K562 (cell line): ENCODE measurements around the gene SLC13A1. TPM values are rescaled to one million over a fixed set of nuclear protein-coding genes. Genes with fewer than 3 reads are reported as not detected.

Experiments used
- ATAC-seq: fragments of 200-7000 bp; cut with Tn5 transposase; 3 replicates; pipeline ENCODE4 v1.9.1; 2020; ENCODE audit warnings: moderate library complexity
- BruUV-seq: library from RNA; stranded (reverse); fragments of 400-500 nt; replicated peaks from 2 replicates; lab custom pipeline; 2021; lab: Mats Ljungman, UMichigan
- CTCF ChIA-PET: fragments of 300-600 bp; formaldehyde crosslinking; extraction: SDS; loops from one replicate; lab custom pipeline; 2021; ENCODE audit warnings: low intra/inter-chr PET ratio; lab: Yijun Ruan, JAX
- POLR2A ChIA-PET: fragments of 300-600, 350-650 bp; sonication (Branson Sonifier 250); formaldehyde crosslinking; extraction: SDS; loops from one replicate; lab custom pipeline; 2021; ENCODE audit warnings: antibody characterized with exemption, inconsistent platforms; lab: Yijun Ruan, JAX
- DNase-seq, 4 experiments: peaks; one replicate each; pipeline versions ENCODE4 v3.0.0 to v3.0.0-alpha.2; 2011 to 2018; ENCODE audit warnings: low spot score in 3 of 4, mixed read lengths in 3 of 4; ENCODE audit errors: extremely low read depth in 1 of 4
- FAIRE-seq: peaks from 2 replicates; lab custom pipeline; 2011; peaks lifted over from hg19 to GRCh38; lab: Jason Lieb, UNC
- H2AFZ ChIP-seq: 2 replicates; pipeline ENCODE4 v1.6.0; 2011; ENCODE audit warnings: low read depth, low read length, control low read depth, inconsistent platforms
- H3K27ac ChIP-seq: fragments of 200-600 bp; 3 replicates; pipeline ENCODE4 v1.8.0; 2011; ENCODE audit warnings: low read depth, mild to moderate bottlenecking, control low read depth, inconsistent platforms, low read length, moderate library complexity, mixed read lengths; ENCODE audit errors: extremely low read depth
- H3K27me3 ChIP-seq, 2 experiments: fragments of 300-600 bp in 1 of 2; 2 replicates in 1 of 2; 3 replicates in 1 of 2; pipeline versions ENCODE4 v1.6.0 to v1.8.0; 2011; ENCODE audit warnings: inconsistent platforms in 2 of 2, low read length in 2 of 2, mild to moderate bottlenecking in 1 of 2, mixed read lengths in 1 of 2, moderate library complexity in 1 of 2; ENCODE audit not compliant: control insufficient read depth in 2 of 2, insufficient read depth in 2 of 2
- H3K36me3 ChIP-seq: fragments of 300-600 bp; 3 replicates; pipeline ENCODE4 v1.8.0; 2011; ENCODE audit warnings: mild to moderate bottlenecking, low read length, inconsistent platforms; ENCODE audit not compliant: control insufficient read depth, insufficient read depth
- H3K4me1 ChIP-seq, 2 experiments: fragments of 200-600 bp in 1 of 2; replicated peaks in 1 of 2; 2 replicates in 1 of 2; 3 replicates in 1 of 2; pipeline versions ENCODE4 v1.5.1 to v1.8.0; 2011; ENCODE audit warnings: inconsistent platforms in 2 of 2, low read length in 2 of 2, mild to moderate bottlenecking in 1 of 2, mixed read lengths in 1 of 2, moderate library complexity in 1 of 2; ENCODE audit not compliant: control insufficient read depth in 2 of 2, insufficient read depth in 2 of 2
- H3K4me2 ChIP-seq: 2 replicates; pipeline ENCODE4 v1.6.1; 2011; ENCODE audit warnings: low read length, control low read depth, inconsistent platforms, mixed read lengths; ENCODE audit not compliant: insufficient read depth
- H3K4me3 ChIP-seq: fragments of 200-600 bp; sonication (generic), shearing (Covaris generic); 2 replicates; pipeline ENCODE4 v1.5.1; 2016; ENCODE audit warnings: control low read depth, inconsistent platforms
- H3K79me2 ChIP-seq: fragments of 200-600 bp; 3 replicates; pipeline ENCODE4 v1.8.0; 2011; ENCODE audit warnings: low read length, inconsistent platforms; ENCODE audit not compliant: control insufficient read depth, insufficient read depth
- H3K9ac ChIP-seq, 2 experiments: 2 replicates each; pipeline versions ENCODE4 v1.6.0 to v1.6.1; 2011; ENCODE audit warnings: low read depth in 2 of 2, low read length in 2 of 2, control low read depth in 1 of 2, inconsistent platforms in 1 of 2, mild to moderate bottlenecking in 1 of 2, mixed read lengths in 1 of 2; ENCODE audit not compliant: insufficient read depth in 1 of 2
- H3K9me1 ChIP-seq: one replicate; pipeline ENCODE4 v1.6.0; 2011; ENCODE audit warnings: inconsistent platforms, mild to moderate bottlenecking, low read length, moderate library complexity; ENCODE audit not compliant: control insufficient read depth, insufficient read depth
- H3K9me3 ChIP-seq: replicated peaks from 2 replicates; pipeline ENCODE4 v1.5.1; 2011; ENCODE audit warnings: low read depth, low read length, inconsistent platforms; ENCODE audit not compliant: control insufficient read depth, insufficient read depth
- H4K20me1 ChIP-seq: replicated peaks from 2 replicates; pipeline ENCODE4 v1.6.1; 2011; ENCODE audit warnings: low read length, inconsistent platforms, mixed read lengths; ENCODE audit not compliant: control insufficient read depth, insufficient read depth
- AFF4 ChIP-seq: sonication (generic); formaldehyde crosslinking; IDR thresholded peaks from 2 replicates; pipeline ENCODE4 v1.8.0; 2023; ENCODE audit warnings: mild to moderate bottlenecking, missing genetic modification reagents
- CBX1 ChIP-seq: sonication (generic); IDR thresholded peaks from 2 replicates; pipeline ENCODE4 v1.6.1; 2016; ENCODE audit warnings: antibody characterized with exemption, low read depth, mild to moderate bottlenecking
- HDAC2 ChIP-seq: fragments of 450-650 bp; IDR thresholded peaks from 2 replicates; pipeline ENCODE4 v1.6.1; 2016; ENCODE audit warnings: mild to moderate bottlenecking
- HMG20B ChIP-seq: fragments of 250-450 bp; sonication (Bioruptor Pico); IDR thresholded peaks from 2 replicates; pipeline ENCODE4 v1.5.0; 2021; ENCODE audit warnings: mild to moderate bottlenecking
- MCM3 ChIP-seq: fragments of 450-650 bp; IDR thresholded peaks from 2 replicates; pipeline ENCODE4 v1.6.1; 2016
- NFRKB ChIP-seq: fragments of 450-650 bp; IDR thresholded peaks from 2 replicates; pipeline ENCODE4 v1.6.1; 2016; ENCODE audit warnings: low read depth
- NR3C1 ChIP-seq: sonication (generic); formaldehyde crosslinking; IDR thresholded peaks from 2 replicates; pipeline ENCODE4 v1.8.1; 2022; ENCODE audit warnings: missing genetic modification reagents
- PHTF2 ChIP-seq: fragments of 250-450 bp; sonication (Bioruptor Pico); IDR thresholded peaks from 2 replicates; pipeline ENCODE4 v1.5.0; 2021; ENCODE audit warnings: mild to moderate bottlenecking
- SMARCA4 ChIP-seq: fragments of 450-650 bp; IDR thresholded peaks from 2 replicates; pipeline ENCODE4 v1.6.1; 2016
- SMARCB1 ChIP-seq: IDR thresholded peaks from 2 replicates; pipeline ENCODE4 v1.6.1; 2011; ENCODE audit warnings: improper control_type of control experiment, low read depth; ENCODE audit not compliant: insufficient read length
- UBTF ChIP-seq, 2 experiments: IDR thresholded peaks; 2 replicates each; pipeline ENCODE4 v1.6.1; 2012; ENCODE audit warnings: improper control_type of control experiment in 2 of 2, low read depth in 2 of 2, low read length in 2 of 2, borderline replicate concordance in 1 of 2
- ZNF197 ChIP-seq: fragments of 200-800 bp; sonication (Bioruptor generic); IDR thresholded peaks from 2 replicates; pipeline ENCODE4 v1.6.1; 2016; ENCODE audit warnings: low read depth, missing genetic modification characterization, missing compliant biosample characterization
- ZNF23 ChIP-seq: fragments of 250-450 bp; sonication (Bioruptor Pico); IDR thresholded peaks from 2 replicates; pipeline ENCODE4 v1.4.0; 2020; ENCODE audit warnings: mild to moderate bottlenecking
- ZNF282 ChIP-seq: sonication (generic); formaldehyde crosslinking; IDR thresholded peaks from 2 replicates; pipeline ENCODE4 v1.8.1; 2023; ENCODE audit warnings: missing genetic modification reagents
- ZNF609 ChIP-seq: sonication (generic); formaldehyde crosslinking; IDR thresholded peaks from 2 replicates; pipeline ENCODE4 v1.8.1; 2023; ENCODE audit warnings: missing genetic modification reagents, mild to moderate bottlenecking, borderline replicate concordance
- in situ Hi-C: fragments of 300-500 bp; cut with MboI; formaldehyde crosslinking; loops from 4 replicates; pipeline ENCODE4 v1.15.0; 2018; ENCODE audit warnings: inconsistent platforms, mixed read lengths
- intact Hi-C: fragments of 100-400 bp; cut with micrococcal nuclease; formaldehyde crosslinking; loops from 2 replicates; pipeline ENCODE4 v1.14.2; 2022
- polyA plus RNA-seq, 8 experiments: library from polyadenylated mRNA; depleted of rRNA in 4 of 8; stranded (reverse) in 5 of 8; unstranded in 3 of 8; fragments of >200 nt; fragmentation: Nextera tagmentation in 2 of 8; fragmentation: Illumina TruSeq in 1 of 8; extraction: Ambion mirVana in 2 of 8; extraction: Trizol in 1 of 8; gene quantifications; 2 replicates each; pipeline versions ENCODE4 v1.2.1 to v1.2.3, GENCODE V29; 2011 to 2014; ENCODE audit warnings: inconsistent platforms in 1 of 8, missing spikeins in 1 of 8
- total RNA-seq, 7 experiments: library from RNA; depleted of rRNA in 6 of 7; stranded (reverse); fragments of >200 nt in 6 of 7; fragmentation: Illumina TruSeq in 2 of 7; extraction: Trizol in 2 of 7; gene quantifications; 2 replicates each; pipeline versions ENCODE4 v1.2.1 to v1.2.3, GENCODE V29; 2011 to 2021; ENCODE audit warnings: low replicate concordance in 1 of 7

The SLC13A1 gene
- total and polyA plus RNA-seq, 9 of the 15 experiments (the other 6 are each of a cell fraction or from before 2014, with no cell fraction given) = 0.04 TPM; not detected in 8

- no peaks in the 10 kb centered on the region for H3K36me3 ChIP-seq
- ChIA-PET POLR2A (no interaction called here), CTCF (no interaction called here)
- H3K27ac ChIP-seq = no peak overlapping the region
- no peaks in the 10 kb centered on the region for H3K27me3 ChIP-seq
- H4K20me1 ChIP-seq = no peaks in the 10 kb centered on the region
- intact Hi-C loops = no loop called here
- in situ Hi-C loops = no loop called here
- no peak overlapping the region for H3K4me2 ChIP-seq
- H3K4me3 ChIP-seq = no peak overlapping the region
- ATAC-seq = no peak
- no peaks in the 10 kb centered on the region for H3K9me3 ChIP-seq
- DNase-seq = no peak
- no peak for FAIRE-seq
- H2AFZ ChIP-seq = no peak overlapping the region
- H3K9me1 ChIP-seq = no peaks in the 10 kb centered on the region
- no peak overlapping the region for H3K9ac ChIP-seq
- no peaks in the 10 kb centered on the region for H3K79me2 ChIP-seq
- no TSS peak for BruUV-seq
- H3K4me1 ChIP-seq = no peaks in the 10 kb centered on the region
- TF ChIP-seq AFF4 (CRISPR knock-in tag) (no peak), ZNF23 (CRISPR knock-in tag) (no peak), ZNF609 (CRISPR knock-in tag) (no peak), PHTF2 (CRISPR knock-in tag) (no peak), SMARCB1 (no peak), NR3C1 (CRISPR knock-in tag) (no peak), UBTF (IDR thresholded peaks at IDR 0.05; ENCODE audit: borderline replicate concordance in 1 of 2, low read depth in 2 of 2, low read length in 2 of 2) (no peak), ZNF197 (CRISPR knock-in tag) (no peak), MCM3 (no peak), SMARCA4 (no peak), HDAC2 (no peak), NFRKB (no peak), CBX1 (no peak), HMG20B (CRISPR knock-in tag) (no peak), ZNF282 (CRISPR knock-in tag) (no peak)
Observed at GRCh38 chr7:123184271-123184670, 15.5 kb downstream of the SLC13A1 start.
